WTC11 (cell line): ENCODE data around the gene UQCRQ. TPM values are rescaled to one million over a fixed set of nuclear protein-coding genes. Genes with fewer than 3 reads are reported as not detected.
"Not testable (repeated sequence)": the region's sequence is repeated elsewhere in the genome, so short reads cannot be mapped to it uniquely, and the experiment has no call there.

Source experiments
- ATAC-seq: fragments of 200-7000 bp; cut with Tn5 transposase; 2 replicates; pipeline ENCODE4 v1.10.0; 2021; ENCODE audit warnings: mild to moderate bottlenecking, moderate library complexity
- CTCF ChIA-PET: fragments of 300-600 bp; sonication (Branson Sonifier 250); formaldehyde crosslinking; loops from one replicate; lab custom pipeline; 2021; ENCODE audit warnings: antibody characterized with exemption; lab: Charles Lee
- POLR2A ChIA-PET: fragments of 350-600 bp; sonication (Branson Sonifier 250); formaldehyde crosslinking; loops from one replicate; lab custom pipeline; 2021; ENCODE audit warnings: antibody characterized with exemption; lab: Charles Lee
- DNase-seq: peaks from one replicate; pipeline ENCODE4 v3.0.0; 2021; ENCODE audit warnings: low spot score
- H3K27ac Mint-ChIP-seq: 2 replicates; pipeline ENCODE4 v1.8.0; 2021; ENCODE audit warnings: mixed read lengths
- H3K27me3 Mint-ChIP-seq: 2 replicates; pipeline ENCODE4 v1.8.0; 2021; ENCODE audit warnings: low read depth, mild to moderate bottlenecking, moderate library complexity, mixed read lengths
- H3K36me3 Mint-ChIP-seq: 2 replicates; pipeline ENCODE4 v1.8.0; 2021; ENCODE audit warnings: mixed read lengths
- H3K4me1 Mint-ChIP-seq: 2 replicates; pipeline ENCODE4 v1.8.0; 2022; ENCODE audit warnings: mixed read lengths
- H3K4me3 Mint-ChIP-seq: 2 replicates; pipeline ENCODE4 v1.8.0; 2021; ENCODE audit warnings: mild to moderate bottlenecking, moderate library complexity, mixed read lengths
- H3K9me3 Mint-ChIP-seq: 2 replicates; pipeline ENCODE4 v1.8.0; 2021; ENCODE audit warnings: mixed read lengths
- E2F5 ChIP-seq: sonication (generic); formaldehyde crosslinking; IDR thresholded peaks from 2 replicates; pipeline ENCODE4 v1.8.1; 2022; ENCODE audit warnings: mild to moderate bottlenecking, moderate library complexity, missing genetic modification reagents
- ERG ChIP-seq: fragments of 250-450 bp; sonication (Bioruptor Pico); IDR thresholded peaks from 2 replicates; pipeline ENCODE4 v1.8.0; 2021; ENCODE audit warnings: mild to moderate bottlenecking
- FOXK1 ChIP-seq: sonication (generic); formaldehyde crosslinking; IDR thresholded peaks from 2 replicates; pipeline ENCODE4 v1.8.0; 2022; ENCODE audit warnings: mild to moderate bottlenecking, moderate library complexity, missing genetic modification reagents
- FOXP4 ChIP-seq: sonication (generic); formaldehyde crosslinking; IDR thresholded peaks from 2 replicates; pipeline ENCODE4 v1.8.0; 2022; ENCODE audit warnings: mild to moderate bottlenecking, missing genetic modification reagents
- JUN ChIP-seq: sonication (generic); formaldehyde crosslinking; IDR thresholded peaks from 2 replicates; pipeline ENCODE4 v1.8.0; 2023; ENCODE audit warnings: mild to moderate bottlenecking, missing genetic modification reagents
- MYBL2 ChIP-seq: sonication (generic); formaldehyde crosslinking; IDR thresholded peaks from 2 replicates; pipeline ENCODE4 v1.8.1; 2023; ENCODE audit warnings: mild to moderate bottlenecking, moderate library complexity, missing genetic modification reagents
- NFYB ChIP-seq: sonication (generic); formaldehyde crosslinking; conservative IDR thresholded peaks from 2 replicates; pipeline ENCODE4 v1.8.0; 2022; ENCODE audit warnings: low read depth, missing genetic modification reagents
- NR2C2 ChIP-seq: sonication (generic); formaldehyde crosslinking; IDR thresholded peaks from 2 replicates; pipeline ENCODE4 v1.8.0; 2022; ENCODE audit warnings: mild to moderate bottlenecking, missing genetic modification reagents
- SMAD4 ChIP-seq: sonication (generic); formaldehyde crosslinking; IDR thresholded peaks from 2 replicates; pipeline ENCODE4 v1.8.0; 2022; ENCODE audit warnings: mild to moderate bottlenecking, missing genetic modification reagents
- STAT6 ChIP-seq: sonication (generic); formaldehyde crosslinking; conservative IDR thresholded peaks from 2 replicates; pipeline ENCODE4 v1.8.1; 2023; ENCODE audit warnings: mild to moderate bottlenecking, low read depth, missing genetic modification reagents, moderate library complexity
- ZNF317 ChIP-seq: sonication (generic); formaldehyde crosslinking; IDR thresholded peaks from 2 replicates; pipeline ENCODE4 v1.8.1; 2023; ENCODE audit warnings: low read depth, mild to moderate bottlenecking, moderate library complexity, missing genetic modification reagents, borderline replicate concordance
- ZNF396 ChIP-seq: fragments of 250-450 bp; sonication (Bioruptor Pico); IDR thresholded peaks from 2 replicates; pipeline ENCODE4 v1.8.0; 2021; ENCODE audit warnings: mild to moderate bottlenecking, moderate library complexity, borderline replicate concordance
- total RNA-seq: library from RNA; stranded (reverse); gene quantifications from 3 replicates; pipeline ENCODE4 v1.2.3, GENCODE V29; 2021
- TF ChIP-seq, protein P1 (sequence below): sonication (generic); formaldehyde crosslinking; IDR thresholded peaks from 2 replicates; pipeline ENCODE4 v1.8.1; 2023; ENCODE audit warnings: mild to moderate bottlenecking, missing genetic modification reagents
- TF ChIP-seq, protein P2 (sequence below): sonication (generic); formaldehyde crosslinking; IDR thresholded peaks from 2 replicates; pipeline ENCODE4 v1.8.1; 2023; ENCODE audit warnings: mild to moderate bottlenecking, missing genetic modification reagents, moderate library complexity
- TF ChIP-seq, protein P3 (sequence below): fragments of 250-450 bp; sonication (Bioruptor Pico); IDR thresholded peaks from 2 replicates; pipeline ENCODE4 v1.9.0; 2021; ENCODE audit warnings: mild to moderate bottlenecking, borderline replicate concordance

The UQCRQ gene
- total RNA-seq, 1 experiment from 2014 or later = 256 TPM

DNA sequence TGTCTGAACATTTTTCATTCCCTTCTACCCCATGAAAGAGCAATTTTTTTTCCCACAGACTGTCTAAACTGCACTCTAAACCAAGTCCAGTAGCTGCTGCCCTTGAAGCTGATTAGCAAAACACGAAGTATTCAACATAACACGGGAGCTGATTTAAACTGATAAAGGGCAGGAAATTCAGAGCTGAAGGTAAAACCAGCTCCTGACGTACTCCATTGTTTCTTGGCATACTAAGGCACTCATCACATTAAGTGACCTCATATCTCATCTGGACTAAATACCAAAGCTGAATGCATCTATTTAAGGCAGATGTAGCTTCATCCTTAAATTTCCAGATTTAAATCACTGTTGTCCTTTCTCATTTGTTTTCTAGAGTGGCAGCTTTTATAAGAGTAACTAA, 12.1 kb upstream of the UQCRQ start:
- H3K36me3 Mint-ChIP-seq = no peaks in the 10 kb centered on the region
- DNase-seq = no peak
- ATAC-seq = peak; percentile 26; the same call in 1 of the 2 replicates
- H3K4me3 Mint-ChIP-seq = no peak overlapping the region
- H3K9me3 Mint-ChIP-seq = no peaks in the 10 kb centered on the region
- no peaks in the 10 kb centered on the region for H3K27me3 Mint-ChIP-seq
- ChIA-PET CTCF (interaction anchor here (0.6 to 1.7 kb wide), 10 partner anchors 11 to 444 kb away, joined by 3 to 10 read pairs (median 4); partner anchors contain the start of genes CCNI2, GDF9 and UQCRQ), POLR2A (interaction anchor here (0.6 kb wide), 1 partner anchor 101 kb away, joined by 3 read pairs; no protein-coding TSS in a partner anchor)
- TF ChIP-seq FOXP4 (CRISPR knock-in tag) = no peak
- TF ChIP-seq, protein P1, sequence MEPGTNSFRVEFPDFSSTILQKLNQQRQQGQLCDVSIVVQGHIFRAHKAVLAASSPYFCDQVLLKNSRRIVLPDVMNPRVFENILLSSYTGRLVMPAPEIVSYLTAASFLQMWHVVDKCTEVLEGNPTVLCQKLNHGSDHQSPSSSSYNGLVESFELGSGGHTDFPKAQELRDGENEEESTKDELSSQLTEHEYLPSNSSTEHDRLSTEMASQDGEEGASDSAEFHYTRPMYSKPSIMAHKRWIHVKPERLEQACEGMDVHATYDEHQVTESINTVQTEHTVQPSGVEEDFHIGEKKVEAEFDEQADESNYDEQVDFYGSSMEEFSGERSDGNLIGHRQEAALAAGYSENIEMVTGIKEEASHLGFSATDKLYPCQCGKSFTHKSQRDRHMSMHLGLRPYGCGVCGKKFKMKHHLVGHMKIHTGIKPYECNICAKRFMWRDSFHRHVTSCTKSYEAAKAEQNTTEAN (CRISPR knock-in tag) = no peak
- no peak for TF ChIP-seq STAT6 (CRISPR knock-in tag)
- TF ChIP-seq E2F5 = no peak
- TF ChIP-seq MYBL2 (CRISPR knock-in tag) = no peak
- TF ChIP-seq ERG (CRISPR knock-in tag) = no peak
- TF ChIP-seq JUN (CRISPR knock-in tag) = no peak
- TF ChIP-seq NR2C2 (CRISPR knock-in tag) = no peak
- TF ChIP-seq ZNF396 (CRISPR knock-in tag) = no peak
- TF ChIP-seq, protein P2, sequence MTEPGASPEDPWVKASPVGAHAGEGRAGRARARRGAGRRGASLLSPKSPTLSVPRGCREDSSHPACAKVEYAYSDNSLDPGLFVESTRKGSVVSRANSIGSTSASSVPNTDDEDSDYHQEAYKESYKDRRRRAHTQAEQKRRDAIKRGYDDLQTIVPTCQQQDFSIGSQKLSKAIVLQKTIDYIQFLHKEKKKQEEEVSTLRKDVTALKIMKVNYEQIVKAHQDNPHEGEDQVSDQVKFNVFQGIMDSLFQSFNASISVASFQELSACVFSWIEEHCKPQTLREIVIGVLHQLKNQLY (CRISPR knock-in tag) = no peak
- TF ChIP-seq, protein P3, sequence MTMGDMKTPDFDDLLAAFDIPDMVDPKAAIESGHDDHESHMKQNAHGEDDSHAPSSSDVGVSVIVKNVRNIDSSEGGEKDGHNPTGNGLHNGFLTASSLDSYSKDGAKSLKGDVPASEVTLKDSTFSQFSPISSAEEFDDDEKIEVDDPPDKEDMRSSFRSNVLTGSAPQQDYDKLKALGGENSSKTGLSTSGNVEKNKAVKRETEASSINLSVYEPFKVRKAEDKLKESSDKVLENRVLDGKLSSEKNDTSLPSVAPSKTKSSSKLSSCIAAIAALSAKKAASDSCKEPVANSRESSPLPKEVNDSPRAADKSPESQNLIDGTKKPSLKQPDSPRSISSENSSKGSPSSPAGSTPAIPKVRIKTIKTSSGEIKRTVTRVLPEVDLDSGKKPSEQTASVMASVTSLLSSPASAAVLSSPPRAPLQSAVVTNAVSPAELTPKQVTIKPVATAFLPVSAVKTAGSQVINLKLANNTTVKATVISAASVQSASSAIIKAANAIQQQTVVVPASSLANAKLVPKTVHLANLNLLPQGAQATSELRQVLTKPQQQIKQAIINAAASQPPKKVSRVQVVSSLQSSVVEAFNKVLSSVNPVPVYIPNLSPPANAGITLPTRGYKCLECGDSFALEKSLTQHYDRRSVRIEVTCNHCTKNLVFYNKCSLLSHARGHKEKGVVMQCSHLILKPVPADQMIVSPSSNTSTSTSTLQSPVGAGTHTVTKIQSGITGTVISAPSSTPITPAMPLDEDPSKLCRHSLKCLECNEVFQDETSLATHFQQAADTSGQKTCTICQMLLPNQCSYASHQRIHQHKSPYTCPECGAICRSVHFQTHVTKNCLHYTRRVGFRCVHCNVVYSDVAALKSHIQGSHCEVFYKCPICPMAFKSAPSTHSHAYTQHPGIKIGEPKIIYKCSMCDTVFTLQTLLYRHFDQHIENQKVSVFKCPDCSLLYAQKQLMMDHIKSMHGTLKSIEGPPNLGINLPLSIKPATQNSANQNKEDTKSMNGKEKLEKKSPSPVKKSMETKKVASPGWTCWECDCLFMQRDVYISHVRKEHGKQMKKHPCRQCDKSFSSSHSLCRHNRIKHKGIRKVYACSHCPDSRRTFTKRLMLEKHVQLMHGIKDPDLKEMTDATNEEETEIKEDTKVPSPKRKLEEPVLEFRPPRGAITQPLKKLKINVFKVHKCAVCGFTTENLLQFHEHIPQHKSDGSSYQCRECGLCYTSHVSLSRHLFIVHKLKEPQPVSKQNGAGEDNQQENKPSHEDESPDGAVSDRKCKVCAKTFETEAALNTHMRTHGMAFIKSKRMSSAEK (CRISPR knock-in tag) = no peak
- TF ChIP-seq ZNF317 (CRISPR knock-in tag) = no peak
- TF ChIP-seq NFYB (CRISPR knock-in tag) = no peak
- TF ChIP-seq SMAD4 (CRISPR knock-in tag) = no peak
- TF ChIP-seq FOXK1 = no peak
- peak overlapping the region; percentile 90 for H3K27ac Mint-ChIP-seq
- H3K4me1 Mint-ChIP-seq = peaks cover 8% of the 10 kb centered on the region

DNA sequence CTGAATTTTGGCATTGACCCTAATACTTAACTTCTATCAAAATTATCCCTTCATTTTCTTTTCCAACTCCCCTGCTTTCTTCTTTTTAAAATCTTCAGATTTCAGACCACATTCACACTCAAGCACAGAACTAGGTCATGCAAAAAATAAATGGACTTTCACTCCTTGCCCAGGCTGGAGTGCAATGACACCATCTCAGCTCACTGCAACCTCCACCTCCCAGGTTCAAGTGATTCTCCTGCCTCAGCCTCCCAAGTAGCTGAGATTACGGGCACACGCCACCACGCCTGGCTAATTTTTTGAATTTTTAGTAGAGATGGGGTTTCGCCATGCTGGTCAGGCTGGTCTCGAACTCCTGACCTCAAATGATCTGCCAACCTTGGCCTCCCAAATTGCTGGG, 11.4 kb upstream of the UQCRQ start:
- not testable (repeated sequence) for H3K4me3 Mint-ChIP-seq, H3K27me3 Mint-ChIP-seq, DNase-seq, H3K36me3 Mint-ChIP-seq, H3K4me1 Mint-ChIP-seq, H3K9me3 Mint-ChIP-seq, ATAC-seq, H3K27ac Mint-ChIP-seq
- ChIA-PET POLR2A (interaction anchor here (0.6 kb wide), 1 partner anchor 101 kb away, joined by 3 read pairs; no protein-coding TSS in a partner anchor), CTCF (interaction anchor here (1.2 to 1.7 kb wide), 6 partner anchors 11 to 393 kb away, joined by 3 to 10 read pairs (median 5); partner anchors contain the start of genes CCNI2, GDF9 and UQCRQ)
